CD4-positive, alpha-beta T cell treated with Interleukin-1 beta for 1 hour (primary cell): ENCODE measurements around the gene PTPRB.
"Not testable (repeated sequence)": the region's sequence is repeated elsewhere in the genome, so short reads cannot be mapped to it uniquely, and the experiment has no call there.

Source experiments
- DNase-seq, 2 donors: peaks; one replicate each; pipeline ENCODE4 v3.0.0-alpha.2; 2020 to 2022

Gene PTPRB

GRCh38 chr12:70535896-70536374 lies 101.3 kb downstream of the PTPRB start:
- no peak for DNase-seq

- no peak for DNase-seq
Observed at GRCh38 chr12:70534466-70534865, 102.8 kb downstream of the PTPRB start.

- DNase-seq = no peak
Observed at GRCh38 chr12:70529647-70530046, 107.6 kb downstream of the PTPRB start.

- no peak for DNase-seq
Observed at GRCh38 chr12:70520847-70521246, 116.4 kb downstream of the PTPRB start.

GRCh38 chr12:70513426-70513825 lies 123.8 kb downstream of the PTPRB start:
- no peak for DNase-seq

GRCh38 chr12:70508178-70508577 lies 129.1 kb downstream of the PTPRB start:
- DNase-seq = no peak

GRCh38 chr12:70507442-70507841 lies 129.8 kb downstream of the PTPRB start:
- no peak for DNase-seq

GRCh38 chr12:70497508-70497907 lies 139.7 kb downstream of the PTPRB start:
- no peak for DNase-seq

- DNase-seq = not testable (repeated sequence)
Observed at GRCh38 chr12:70492904-70493303, 144.3 kb downstream of the PTPRB start.

GRCh38 chr12:70490928-70491327 lies 146.3 kb downstream of the PTPRB start:
- not testable (repeated sequence) for DNase-seq

GRCh38 chr12:70487440-70487839 lies 149.8 kb downstream of the PTPRB start:
- DNase-seq = no peak

GRCh38 chr12:70486588-70486987 lies 150.6 kb downstream of the PTPRB start:
- no peak for DNase-seq

- DNase-seq = no peak
Observed at GRCh38 chr12:70485704-70486103, 151.5 kb downstream of the PTPRB start.

GRCh38 chr12:70484464-70484863 lies 152.8 kb downstream of the PTPRB start:
- DNase-seq = no peak

- DNase-seq = no peak
Observed at GRCh38 chr12:70482764-70483163, 154.5 kb downstream of the PTPRB start.

- DNase-seq = no peak
Observed at GRCh38 chr12:70469221-70469820, 167.9 kb downstream of the PTPRB start.

- DNase-seq = no peak
Observed at GRCh38 chr12:70468741-70469140, 168.5 kb downstream of the PTPRB start.

- no peak for DNase-seq
Observed at GRCh38 chr12:70467918-70468733, 169.1 kb downstream of the PTPRB start.

- no peak for DNase-seq
Observed at GRCh38 chr12:70467476-70467875, 169.8 kb downstream of the PTPRB start.

- DNase-seq = no peak
Observed at GRCh38 chr12:70466753-70467152, 170.5 kb downstream of the PTPRB start.
